Measurements from ENCODE around the gene HOXC4. TPM values are rescaled to one million over a fixed set of nuclear protein-coding genes. Genes with fewer than 3 reads are reported as not detected.

The HOXC4 gene
- total and polyA plus RNA-seq, 2 of the 4 experiments (the other 2 are of a cell fraction), result under 0.01 to 0.26 TPM

DNA sequence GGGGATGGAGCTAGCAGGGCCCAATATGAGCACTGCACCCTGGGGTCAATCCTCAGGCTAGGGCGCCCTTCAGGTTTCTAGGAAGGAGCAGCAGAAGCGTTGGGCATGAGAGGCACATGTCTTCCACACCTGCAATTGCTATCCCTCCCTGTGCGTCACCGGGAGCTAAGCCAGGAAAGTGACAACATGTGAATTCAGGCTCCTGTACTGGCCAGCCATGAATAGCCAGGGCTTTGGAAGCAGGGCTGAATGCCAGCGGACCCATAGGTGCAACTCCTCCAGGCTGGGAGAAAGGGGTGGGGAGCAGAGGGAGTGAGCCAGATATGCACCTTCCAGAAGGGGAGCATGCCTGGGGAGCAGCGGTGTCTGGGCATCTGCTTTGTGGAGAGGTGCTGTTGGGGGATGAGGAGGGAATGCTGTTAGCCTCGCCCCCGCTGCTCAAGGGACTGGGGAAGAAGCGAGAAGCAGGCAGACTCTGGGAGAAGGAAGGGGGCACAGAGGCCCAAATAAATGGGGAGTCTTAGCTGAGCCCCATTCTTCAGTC is 14.7 kb upstream of the HOXC4 start:
- no peaks in the 10 kb centered on the region for H4K20me1 ChIP-seq (ENCODE audit: insufficient read depth, low read length)
- no peak overlapping the region for H3K23ac ChIP-seq (ENCODE audit: low read depth, low read length)
- H3K27ac ChIP-seq (ENCODE audit: insufficient read depth, low read length), result no peak overlapping the region
- no peak overlapping the region for H2BK120ac ChIP-seq (ENCODE audit: low read depth, low read length)
- H3K36me3 ChIP-seq (ENCODE audit: control insufficient read depth, insufficient read depth, low read length), result no peaks in the 10 kb centered on the region
- DNase-seq (no peak), ATAC-seq (ENCODE audit: low read depth) (no peak)
- BruUV-seq (replicated peaks), result no TSS peak
- no peak overlapping the region for H4K91ac ChIP-seq (ENCODE audit: insufficient read depth, low read depth, low read length)
- peaks cover 74% of the 10 kb centered on the region for H3K27me3 ChIP-seq (ENCODE audit: control insufficient read depth, insufficient read depth, low read length)
- intact Hi-C loops (cut with micrococcal nuclease), result no loop called here
- H3K79me1 ChIP-seq (ENCODE audit: low read depth in 1 of 2, low read length in 2 of 2), result no peaks in the 10 kb centered on the region
- TF ChIP-seq RCOR1 (IDR thresholded peaks at IDR 0.05; ENCODE audit: insufficient replicate concordance, low read length) (no peak), RAD21 (IDR thresholded peaks at IDR 0.05; ENCODE audit: low read length) (no peak), CEBPB (IDR thresholded peaks at IDR 0.05; ENCODE audit: low read depth, low read length) (no peak), POLR2A (IDR thresholded peaks at IDR 0.05; ENCODE audit: low read depth, low read length) (no peak), MXI1 (IDR thresholded peaks at IDR 0.05; ENCODE audit: borderline replicate concordance, low read depth, low read length) (no peak), NFE2L2 (IDR thresholded peaks at IDR 0.05; ENCODE audit: low read depth, low read length) (no peak), CHD1 (IDR thresholded peaks at IDR 0.05; ENCODE audit: low read depth, low read length) (no peak), FOS (IDR thresholded peaks at IDR 0.05; ENCODE audit: low read depth, low read length) (no peak), MAZ (IDR thresholded peaks at IDR 0.05; ENCODE audit: borderline replicate concordance, low read depth, low read length) (no peak), SMC3 (IDR thresholded peaks at IDR 0.05; ENCODE audit: low read depth, low read length) (no peak)
- TF ChIP-seq, protein P1, sequence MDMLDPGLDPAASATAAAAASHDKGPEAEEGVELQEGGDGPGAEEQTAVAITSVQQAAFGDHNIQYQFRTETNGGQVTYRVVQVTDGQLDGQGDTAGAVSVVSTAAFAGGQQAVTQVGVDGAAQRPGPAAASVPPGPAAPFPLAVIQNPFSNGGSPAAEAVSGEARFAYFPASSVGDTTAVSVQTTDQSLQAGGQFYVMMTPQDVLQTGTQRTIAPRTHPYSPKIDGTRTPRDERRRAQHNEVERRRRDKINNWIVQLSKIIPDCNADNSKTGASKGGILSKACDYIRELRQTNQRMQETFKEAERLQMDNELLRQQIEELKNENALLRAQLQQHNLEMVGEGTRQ (IDR thresholded peaks at IDR 0.05; ENCODE audit: low read depth, low read length), result no peak
- TF ChIP-seq, protein P2, sequence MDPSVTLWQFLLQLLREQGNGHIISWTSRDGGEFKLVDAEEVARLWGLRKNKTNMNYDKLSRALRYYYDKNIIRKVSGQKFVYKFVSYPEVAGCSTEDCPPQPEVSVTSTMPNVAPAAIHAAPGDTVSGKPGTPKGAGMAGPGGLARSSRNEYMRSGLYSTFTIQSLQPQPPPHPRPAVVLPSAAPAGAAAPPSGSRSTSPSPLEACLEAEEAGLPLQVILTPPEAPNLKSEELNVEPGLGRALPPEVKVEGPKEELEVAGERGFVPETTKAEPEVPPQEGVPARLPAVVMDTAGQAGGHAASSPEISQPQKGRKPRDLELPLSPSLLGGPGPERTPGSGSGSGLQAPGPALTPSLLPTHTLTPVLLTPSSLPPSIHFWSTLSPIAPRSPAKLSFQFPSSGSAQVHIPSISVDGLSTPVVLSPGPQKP (IDR thresholded peaks at IDR 0.05; ENCODE audit: borderline replicate concordance, low read depth, low read length), result no peak
- TF ChIP-seq, protein P3, sequence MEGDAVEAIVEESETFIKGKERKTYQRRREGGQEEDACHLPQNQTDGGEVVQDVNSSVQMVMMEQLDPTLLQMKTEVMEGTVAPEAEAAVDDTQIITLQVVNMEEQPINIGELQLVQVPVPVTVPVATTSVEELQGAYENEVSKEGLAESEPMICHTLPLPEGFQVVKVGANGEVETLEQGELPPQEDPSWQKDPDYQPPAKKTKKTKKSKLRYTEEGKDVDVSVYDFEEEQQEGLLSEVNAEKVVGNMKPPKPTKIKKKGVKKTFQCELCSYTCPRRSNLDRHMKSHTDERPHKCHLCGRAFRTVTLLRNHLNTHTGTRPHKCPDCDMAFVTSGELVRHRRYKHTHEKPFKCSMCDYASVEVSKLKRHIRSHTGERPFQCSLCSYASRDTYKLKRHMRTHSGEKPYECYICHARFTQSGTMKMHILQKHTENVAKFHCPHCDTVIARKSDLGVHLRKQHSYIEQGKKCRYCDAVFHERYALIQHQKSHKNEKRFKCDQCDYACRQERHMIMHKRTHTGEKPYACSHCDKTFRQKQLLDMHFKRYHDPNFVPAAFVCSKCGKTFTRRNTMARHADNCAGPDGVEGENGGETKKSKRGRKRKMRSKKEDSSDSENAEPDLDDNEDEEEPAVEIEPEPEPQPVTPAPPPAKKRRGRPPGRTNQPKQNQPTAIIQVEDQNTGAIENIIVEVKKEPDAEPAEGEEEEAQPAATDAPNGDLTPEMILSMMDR (conservative IDR thresholded peaks at IDR 0.05; ENCODE audit: low read depth, low read length), result no peak
- H2AK5ac ChIP-seq (ENCODE audit: low read depth, low read length), result no peak overlapping the region
- no peak overlapping the region for H3K18ac ChIP-seq (ENCODE audit: low read depth, low read length)
- in situ Hi-C loops (cut with MboI; ENCODE audit: low sequenced_read_pairs), result no loop called here
- no peak overlapping the region for H3K9ac ChIP-seq (ENCODE audit: low read depth, low read length)
- H2AK9ac ChIP-seq (replicated peaks; ENCODE audit: low read depth, low read length, poor library complexity), result no peak overlapping the region
- H2AFZ ChIP-seq (replicated peaks; ENCODE audit: low read length, poor library complexity), result no peak overlapping the region
- H4K8ac ChIP-seq (ENCODE audit: low read depth in 2 of 2, low read length in 2 of 2), result no peak overlapping the region
- H3K4me2 ChIP-seq (ENCODE audit: low read depth, low read length), result no peak overlapping the region
- dilution Hi-C loops (cut with HindIII; ENCODE audit: low sequenced_read_pairs, unreplicated experiment), result no loop called here
- 40% methylated on average over 6 of the region's 9 CpGs; no CpG with 5 or more reads in 1 of the 2 experiments for WGBS, 2 experiments (ENCODE audit: extremely low coverage in 2 of 2, insufficient read length in 1 of 2)
- H3K14ac ChIP-seq (replicated peaks; ENCODE audit: low read depth, low read length), result no peak overlapping the region
- CTCF ChIA-PET, result no interaction called here
- no peak overlapping the region for H3K4me3 ChIP-seq (ENCODE audit: insufficient read depth, low read depth, low read length)
- no peak overlapping the region for H3K56ac ChIP-seq (ENCODE audit: extremely low read depth, insufficient read depth, low read length)
- no peaks in the 10 kb centered on the region for H3K4me1 ChIP-seq (ENCODE audit: control insufficient read depth, insufficient read depth, low read length)
- no peak overlapping the region for H4K5ac ChIP-seq (ENCODE audit: low read depth, low read length)
- no peak overlapping the region for H3K4ac ChIP-seq (ENCODE audit: low read depth, low read length)
- no peak overlapping the region for H2BK15ac ChIP-seq (ENCODE audit: low read depth, low read length)
- H3K9me3 ChIP-seq (ENCODE audit: control insufficient read depth, insufficient read depth, low read length), result 0 out of 2 replicates have a peak, but pooled peaks cover 2% of the 10 kb centered on the region
- no peak overlapping the region for H2BK5ac ChIP-seq (ENCODE audit: low read depth, low read length, poor library complexity, severe bottlenecking)
- no peaks in the 10 kb centered on the region for H3K9me1 ChIP-seq (ENCODE audit: insufficient read depth, low read length)
- POLR2A ChIA-PET (ENCODE audit: unreplicated experiment), result no interaction called here
- no peak overlapping the region for H2BK20ac ChIP-seq (ENCODE audit: low read depth, low read length)
